ENCODE data around the gene TRPM1. TPM values are rescaled to one million over a fixed set of nuclear protein-coding genes. Genes with fewer than 3 reads are reported as not detected.

Gene TRPM1
- total RNA-seq, 2 donors from 2014 or later: 5.5 TPM; not detected in 1

GRCh38 chr15:31074321-31074720 lies 27.2 kb downstream of the TRPM1 start:
- H3K27ac ChIP-seq: no peak overlapping the region
- H3K27me3 ChIP-seq (replicated peaks; ENCODE audit: insufficient read depth): no peaks in the 10 kb centered on the region
- H3K4me1 ChIP-seq (replicated peaks): peaks cover 9% of the 10 kb centered on the region
- TF ChIP-seq POLR2AphosphoS5 (IDR thresholded peaks at IDR 0.05) (no peak), CTCF (IDR thresholded peaks at IDR 0.05) (no peak), POLR2A (IDR thresholded peaks at IDR 0.05) (no peak)
- H3K9me3 ChIP-seq: no peaks in the 10 kb centered on the region
- DNase-seq (ENCODE audit: low spot score): no peak
- H3K36me3 ChIP-seq: no peaks in the 10 kb centered on the region
- intact Hi-C loops (cut with DNase I): loop anchor here (2.0 kb wide), 1 partner anchor 16 kb away; no protein-coding TSS in a partner anchor
- no peak overlapping the region for H3K4me3 ChIP-seq

DNA sequence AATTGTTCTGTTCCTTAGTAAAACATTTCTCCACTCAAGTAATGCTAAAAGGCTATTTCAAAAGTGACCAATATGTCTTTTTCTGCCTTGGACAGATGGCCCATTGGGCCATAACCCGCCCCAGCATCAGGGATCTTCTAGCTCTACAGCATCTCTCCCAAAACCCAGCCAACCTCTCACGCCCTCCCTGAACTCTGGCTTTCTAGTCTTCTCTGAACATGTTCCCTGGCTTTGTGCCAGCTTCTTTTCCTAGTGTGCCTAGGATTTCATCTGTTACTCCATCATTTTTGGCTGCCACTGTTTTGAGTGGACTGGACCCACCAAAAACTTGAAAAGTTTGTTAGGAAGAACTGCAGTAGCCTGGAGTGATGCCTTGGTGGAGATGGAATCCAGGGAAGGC lies 30.7 kb downstream of the TRPM1 start:
- intact Hi-C loops (cut with DNase I): no loop called here
- WGBS: 98% methylated on average over 2 of the region's 2 CpGs
- DNase-seq (ENCODE audit: low spot score): no peak
- Histone ChIP-seq H3K27ac (peak overlapping the region in 1 of 2 donors; percentile 50), H3K4me3 (no peak overlapping the region), H3K9me3 (no peaks in the 10 kb centered on the region), H3K36me3 (no peaks in the 10 kb centered on the region), H3K27me3 (replicated peaks; ENCODE audit: insufficient read depth) (no peaks in the 10 kb centered on the region), H3K4me1 (replicated peaks) (peaks cover 14% of the 10 kb centered on the region)
- TF ChIP-seq CTCF (IDR thresholded peaks at IDR 0.05) (no peak), POLR2A (IDR thresholded peaks at IDR 0.05) (no peak), POLR2AphosphoS5 (IDR thresholded peaks at IDR 0.05) (no peak)

DNA sequence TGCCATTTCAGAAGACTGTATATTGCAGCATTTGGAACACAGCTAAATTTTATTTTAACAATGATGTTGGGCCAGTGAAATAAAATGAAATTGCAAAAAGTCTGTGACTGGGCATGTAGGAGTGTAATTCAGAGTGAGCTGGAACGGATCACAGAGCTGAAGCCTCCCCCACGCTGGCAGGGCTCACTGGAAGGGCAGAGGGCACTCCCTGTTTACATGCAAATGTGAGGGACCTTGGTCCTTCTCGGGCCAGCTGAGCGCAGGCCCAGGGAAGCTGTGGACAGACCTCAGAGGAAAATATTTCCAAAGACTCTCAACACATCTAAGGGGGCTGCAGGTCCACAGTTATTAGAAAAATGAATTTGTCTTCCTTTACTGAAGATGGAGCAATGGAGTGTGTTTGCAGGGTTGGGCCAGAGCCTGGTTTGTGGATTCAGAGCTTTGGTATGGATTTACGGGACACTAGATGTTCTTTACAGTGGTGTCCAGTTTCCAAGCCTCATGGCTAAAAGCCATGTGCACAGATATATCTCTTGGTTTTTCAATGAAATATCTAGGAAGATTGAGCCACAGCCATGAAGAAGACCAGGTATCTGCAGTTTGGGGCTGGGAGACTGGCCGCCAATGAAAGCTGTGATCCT lies 32.0 kb downstream of the TRPM1 start:
- Histone ChIP-seq H3K27me3 (replicated peaks; ENCODE audit: insufficient read depth) (no peaks in the 10 kb centered on the region), H3K4me3 (no peak overlapping the region), H3K27ac (peak overlapping the region in 1 of 2 donors; percentile 50), H3K4me1 (replicated peaks) (peaks cover 14% of the 10 kb centered on the region), H3K9me3 (no peaks in the 10 kb centered on the region), H3K36me3 (no peaks in the 10 kb centered on the region)
- TF ChIP-seq POLR2A (IDR thresholded peaks at IDR 0.05) (no peak), CTCF (IDR thresholded peaks at IDR 0.05) (no peak), POLR2AphosphoS5 (IDR thresholded peaks at IDR 0.05) (peak; percentile 64)
- intact Hi-C loops (cut with DNase I): no loop called here
- DNase-seq (ENCODE audit: low spot score): peak; percentile 53
- 43% methylated on average over 6 of the region's 6 CpGs for WGBS

- Histone ChIP-seq H3K4me1 (replicated peaks) (peaks cover 14% of the 10 kb centered on the region), H3K36me3 (no peaks in the 10 kb centered on the region), H3K27me3 (replicated peaks; ENCODE audit: insufficient read depth) (no peaks in the 10 kb centered on the region), H3K9me3 (no peaks in the 10 kb centered on the region), H3K27ac (no peak overlapping the region), H3K4me3 (no peak overlapping the region)
- intact Hi-C loops (cut with DNase I): no loop called here
- 87% methylated on average over 11 of the region's 11 CpGs for WGBS
- TF ChIP-seq POLR2AphosphoS5 (IDR thresholded peaks at IDR 0.05): no peak
- TF ChIP-seq CTCF (IDR thresholded peaks at IDR 0.05): no peak
- TF ChIP-seq POLR2A (IDR thresholded peaks at IDR 0.05): no peak
- no peak for DNase-seq (ENCODE audit: low spot score)
Observed at GRCh38 chr15:31067890-31068603, 33.5 kb downstream of the TRPM1 start.

DNA sequence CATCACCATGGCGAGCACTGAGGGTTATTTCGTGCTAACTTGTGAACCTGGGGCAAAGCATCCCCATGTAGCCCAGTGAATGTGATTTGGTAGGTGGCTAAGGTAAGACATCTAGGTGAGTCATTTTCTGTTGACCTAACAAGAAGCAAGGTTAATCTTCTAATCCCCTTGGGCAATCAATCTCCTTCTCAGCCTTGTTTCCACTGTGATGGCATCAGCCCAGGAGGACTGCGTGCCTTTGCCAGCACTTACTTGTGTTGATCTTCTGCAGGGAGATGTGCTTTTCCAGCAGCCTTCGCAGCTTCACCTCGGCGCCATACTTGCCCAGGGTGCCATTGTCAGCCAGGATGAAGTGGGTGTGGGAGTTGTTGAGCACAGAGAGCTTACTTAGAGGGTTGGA lies 35.7 kb downstream of the TRPM1 start:
- Histone ChIP-seq H3K9me3 (no peaks in the 10 kb centered on the region), H3K36me3 (no peaks in the 10 kb centered on the region), H3K4me1 (replicated peaks) (peaks cover 14% of the 10 kb centered on the region), H3K27me3 (replicated peaks; ENCODE audit: insufficient read depth) (no peaks in the 10 kb centered on the region), H3K4me3 (no peak overlapping the region), H3K27ac (no peak overlapping the region)
- TF ChIP-seq CTCF (IDR thresholded peaks at IDR 0.05): no peak
- no peak for TF ChIP-seq POLR2A (IDR thresholded peaks at IDR 0.05)
- no peak for TF ChIP-seq POLR2AphosphoS5 (IDR thresholded peaks at IDR 0.05)
- no peak for DNase-seq (ENCODE audit: low spot score)
- intact Hi-C loops (cut with DNase I): no loop called here
- 87% methylated on average over 6 of the region's 6 CpGs for WGBS
